Measurements from ENCODE around the gene PLLP. TPM values are rescaled to one million over a fixed set of nuclear protein-coding genes. Genes with fewer than 3 reads are reported as not detected.

The PLLP gene
- total RNA-seq, 4 donors from 2014 or later = 13.6 to 38.5 (median 30.1) TPM

- H3K27ac ChIP-seq = no peak overlapping the region
- no peak for DNase-seq
- intact Hi-C loops (cut with DNase I) = no loop called here
- peaks cover 0 to 16% of the 10 kb centered on the region in 2 donors for H3K4me1 ChIP-seq
- H3K4me3 ChIP-seq (replicated peaks in 1 of 3) = no peak overlapping the region
- TF ChIP-seq POLR2A (IDR thresholded peaks at IDR 0.05) (no peak), CTCF (IDR thresholded peaks at IDR 0.05) (no peak)
- H3K27me3 ChIP-seq = no peaks in the 10 kb centered on the region
- no peaks in the 10 kb centered on the region for H3K36me3 ChIP-seq
- H3K9me3 ChIP-seq = no peaks in the 10 kb centered on the region
- 70 to 76% methylated on average over 1 of the region's 1 CpG for WGBS, 2 donors
Measured at GRCh38 chr16:57314161-57314785, 29.8 kb upstream of the PLLP start.

GRCh38 chr16:57313509-57313908 lies 29.0 kb upstream of the PLLP start:
- no peak for DNase-seq
- intact Hi-C loops (cut with DNase I) = no loop called here
- 91 to 95% methylated on average over 2 of the region's 2 CpGs for WGBS, 2 donors
- H3K27me3 ChIP-seq = no peaks in the 10 kb centered on the region
- H3K36me3 ChIP-seq = no peaks in the 10 kb centered on the region
- TF ChIP-seq CTCF (IDR thresholded peaks at IDR 0.05) (no peak), POLR2A (IDR thresholded peaks at IDR 0.05) (no peak)
- no peak overlapping the region for H3K27ac ChIP-seq
- H3K4me3 ChIP-seq (replicated peaks in 1 of 3) = no peak overlapping the region
- peaks cover 0 to 16% of the 10 kb centered on the region in 2 donors for H3K4me1 ChIP-seq
- H3K9me3 ChIP-seq = no peaks in the 10 kb centered on the region

- Histone ChIP-seq H3K27ac (no peak overlapping the region), H3K4me3 (replicated peaks in 1 of 3) (no peak overlapping the region), H3K9me3 (no peaks in the 10 kb centered on the region), H3K4me1 (peaks cover 0 to 8% of the 10 kb centered on the region in 2 donors), H3K36me3 (no peaks in the 10 kb centered on the region), H3K27me3 (no peaks in the 10 kb centered on the region)
- intact Hi-C loops (cut with DNase I) = no loop called here
- no peak for DNase-seq
- 40 to 45% methylated on average over 4 of the region's 4 CpGs for WGBS, 2 donors
- no peak for TF ChIP-seq CTCF (IDR thresholded peaks at IDR 0.05)
Measured at GRCh38 chr16:57310801-57311200, 26.3 kb upstream of the PLLP start.

GRCh38 chr16:57308041-57308440 lies 23.6 kb upstream of the PLLP start:
- Histone ChIP-seq H3K4me3 (replicated peaks in 1 of 3) (no peak overlapping the region), H3K4me1 (peaks cover 4 to 30% of the 10 kb centered on the region in 2 donors), H3K9me3 (no peaks in the 10 kb centered on the region), H3K27me3 (no peaks in the 10 kb centered on the region), H3K27ac (no peak overlapping the region), H3K36me3 (no peaks in the 10 kb centered on the region)
- no peak for DNase-seq
- no peak for TF ChIP-seq POLR2A (IDR thresholded peaks at IDR 0.05)
- WGBS, 2 donors = 55 to 65% methylated on average over 5 of the region's 5 CpGs
- intact Hi-C loops (cut with DNase I) = loop anchor here (10.0 kb wide), 1 partner anchor 217 kb away; no protein-coding TSS in a partner anchor

GRCh38 chr16:57307365-57307764 lies 22.9 kb upstream of the PLLP start:
- H3K27me3 ChIP-seq = no peaks in the 10 kb centered on the region
- WGBS, 2 donors = 80 to 88% methylated on average over 5 of the region's 5 CpGs

More at GRCh38 chr16:57307365-57307764, 22.9 kb upstream of the PLLP start:
- no peaks in the 10 kb centered on the region for H3K36me3 ChIP-seq
- H3K27ac ChIP-seq = no peak overlapping the region
- H3K4me3 ChIP-seq (replicated peaks in 1 of 3) = no peak overlapping the region
- TF ChIP-seq CTCF (IDR thresholded peaks at IDR 0.05) = no peak
- TF ChIP-seq POLR2A (IDR thresholded peaks at IDR 0.05) = no peak
- DNase-seq = no peak
- peaks cover 4 to 30% of the 10 kb centered on the region in 2 donors for H3K4me1 ChIP-seq
- intact Hi-C loops (cut with DNase I) = loop anchor here (10.0 kb wide), 1 partner anchor 217 kb away; no protein-coding TSS in a partner anchor
- no peaks in the 10 kb centered on the region for H3K9me3 ChIP-seq
